ENCODE data around the gene TMEM131.

DNA sequence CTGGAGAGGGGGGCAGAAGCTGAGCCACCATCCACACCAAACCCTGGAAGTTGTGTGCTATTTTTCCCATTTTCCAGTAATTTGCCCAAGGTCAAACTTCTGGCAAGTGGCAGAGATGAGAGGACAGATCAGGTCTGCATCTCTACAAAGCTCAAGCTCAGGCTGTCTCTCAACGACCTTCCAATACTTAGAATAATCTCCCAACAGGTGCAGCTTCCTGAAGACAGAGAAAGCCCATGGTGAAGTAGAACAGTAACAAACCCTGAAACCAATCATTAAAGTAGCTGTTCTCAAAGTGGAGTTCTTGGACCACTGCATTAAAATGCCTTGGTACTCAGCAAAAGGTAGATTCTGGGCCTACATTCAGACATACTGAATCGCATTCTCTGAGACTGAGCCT, 37.6 kb downstream of the TMEM131 start:
- TF ChIP-seq, protein P1, sequence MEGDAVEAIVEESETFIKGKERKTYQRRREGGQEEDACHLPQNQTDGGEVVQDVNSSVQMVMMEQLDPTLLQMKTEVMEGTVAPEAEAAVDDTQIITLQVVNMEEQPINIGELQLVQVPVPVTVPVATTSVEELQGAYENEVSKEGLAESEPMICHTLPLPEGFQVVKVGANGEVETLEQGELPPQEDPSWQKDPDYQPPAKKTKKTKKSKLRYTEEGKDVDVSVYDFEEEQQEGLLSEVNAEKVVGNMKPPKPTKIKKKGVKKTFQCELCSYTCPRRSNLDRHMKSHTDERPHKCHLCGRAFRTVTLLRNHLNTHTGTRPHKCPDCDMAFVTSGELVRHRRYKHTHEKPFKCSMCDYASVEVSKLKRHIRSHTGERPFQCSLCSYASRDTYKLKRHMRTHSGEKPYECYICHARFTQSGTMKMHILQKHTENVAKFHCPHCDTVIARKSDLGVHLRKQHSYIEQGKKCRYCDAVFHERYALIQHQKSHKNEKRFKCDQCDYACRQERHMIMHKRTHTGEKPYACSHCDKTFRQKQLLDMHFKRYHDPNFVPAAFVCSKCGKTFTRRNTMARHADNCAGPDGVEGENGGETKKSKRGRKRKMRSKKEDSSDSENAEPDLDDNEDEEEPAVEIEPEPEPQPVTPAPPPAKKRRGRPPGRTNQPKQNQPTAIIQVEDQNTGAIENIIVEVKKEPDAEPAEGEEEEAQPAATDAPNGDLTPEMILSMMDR (conservative IDR thresholded peaks at IDR 0.05; ENCODE audit: low read length): no peak
- no peak for TF ChIP-seq EZH2phosphoT487 (IDR thresholded peaks at IDR 0.05; ENCODE audit: borderline replicate concordance, low read depth, low read length)
